GM12878 (cell line): ENCODE results near the gene ITGA11.

Experiments used
- CHD4 ChIP-seq: fragments of 200-600 bp; sonication (generic); IDR thresholded peaks from 2 replicates; pipeline ENCODE4 v1.6.1; 2016; ENCODE audit warnings: mild to moderate bottlenecking
- DPF2 ChIP-seq: fragments of 450-650 bp; IDR thresholded peaks from 2 replicates; pipeline ENCODE4 v1.6.1; 2017; ENCODE audit warnings: mild to moderate bottlenecking
- HDAC2 ChIP-seq: fragments of 200-600 bp; sonication (generic); IDR thresholded peaks from 2 replicates; pipeline ENCODE4 v1.6.1; 2017
- IRF3 ChIP-seq: fragments of 450-650 bp; IDR thresholded peaks from 2 replicates; pipeline ENCODE4 v1.6.1; 2014; ENCODE audit warnings: mild to moderate bottlenecking
- MXI1 ChIP-seq: fragments of 150-350 bp; IDR thresholded peaks from 2 replicates; pipeline ENCODE4 v1.6.1; 2011; ENCODE audit warnings: low read depth, mild to moderate bottlenecking, inconsistent platforms, low read length, improper control_type of control experiment
- POLR2A ChIP-seq: IDR thresholded peaks from 2 replicates; pipeline ENCODE4 v1.6.1; 2011; ENCODE audit warnings: low read depth, mild to moderate bottlenecking, low read length
- TAF1 ChIP-seq: IDR thresholded peaks from 2 replicates; pipeline ENCODE4 v1.6.1; 2011; ENCODE audit warnings: mild to moderate bottlenecking, low read depth, low read length, borderline replicate concordance
- YBX1 ChIP-seq: fragments of 450-650 bp; IDR thresholded peaks from 2 replicates; pipeline ENCODE4 v1.6.1; 2016; ENCODE audit warnings: antibody characterized with exemption
- ZNF217 ChIP-seq: fragments of 450-650 bp; IDR thresholded peaks from 2 replicates; pipeline ENCODE4 v1.6.1; 2017; ENCODE audit warnings: antibody characterized with exemption, mild to moderate bottlenecking
- ZSCAN29 ChIP-seq: fragments of 450-650 bp; IDR thresholded peaks from 2 replicates; pipeline ENCODE4 v1.6.1; 2017; ENCODE audit warnings: mild to moderate bottlenecking, moderate library complexity
- TF ChIP-seq, protein P1 (sequence below), 3 experiments: IDR thresholded peaks in 2 of 3; conservative IDR thresholded peaks in 1 of 3; 2 replicates each; pipeline ENCODE4 v1.5.1; 2011; ENCODE audit warnings: low read depth in 3 of 3, low read length in 3 of 3, mild to moderate bottlenecking in 3 of 3, control low read depth in 2 of 3, moderate library complexity in 2 of 3, inconsistent platforms in 1 of 3, mixed read lengths in 1 of 3; ENCODE audit not compliant: control insufficient read depth in 2 of 3, insufficient read depth in 1 of 3; ENCODE audit errors: extremely low read depth in 1 of 3
- TF ChIP-seq, protein P2 (sequence below): fragments of 450-650 bp; IDR thresholded peaks from 2 replicates; pipeline ENCODE4 v1.6.1; 2017; ENCODE audit warnings: mild to moderate bottlenecking, moderate library complexity
- TF ChIP-seq, protein P3 (sequence below): IDR thresholded peaks from 2 replicates; pipeline ENCODE4 v1.6.1; 2012; ENCODE audit warnings: low read length, inconsistent platforms
- TF ChIP-seq, protein P4 (sequence below): IDR thresholded peaks from 2 replicates; pipeline ENCODE4 v1.6.1; 2011; ENCODE audit warnings: borderline replicate concordance, low read depth, mild to moderate bottlenecking, moderate library complexity, mixed read lengths, low read length; ENCODE audit not compliant: insufficient read depth; ENCODE audit errors: extremely low read length

GRCh38 chr15:68412218-68412617 is 19.7 kb downstream of the ITGA11 start:
- TF ChIP-seq HDAC2, result no peak
- TF ChIP-seq ZSCAN29, result no peak
- TF ChIP-seq TAF1, result no peak
- no peak for TF ChIP-seq ZNF217
- no peak for TF ChIP-seq YBX1
- TF ChIP-seq, protein P1, sequence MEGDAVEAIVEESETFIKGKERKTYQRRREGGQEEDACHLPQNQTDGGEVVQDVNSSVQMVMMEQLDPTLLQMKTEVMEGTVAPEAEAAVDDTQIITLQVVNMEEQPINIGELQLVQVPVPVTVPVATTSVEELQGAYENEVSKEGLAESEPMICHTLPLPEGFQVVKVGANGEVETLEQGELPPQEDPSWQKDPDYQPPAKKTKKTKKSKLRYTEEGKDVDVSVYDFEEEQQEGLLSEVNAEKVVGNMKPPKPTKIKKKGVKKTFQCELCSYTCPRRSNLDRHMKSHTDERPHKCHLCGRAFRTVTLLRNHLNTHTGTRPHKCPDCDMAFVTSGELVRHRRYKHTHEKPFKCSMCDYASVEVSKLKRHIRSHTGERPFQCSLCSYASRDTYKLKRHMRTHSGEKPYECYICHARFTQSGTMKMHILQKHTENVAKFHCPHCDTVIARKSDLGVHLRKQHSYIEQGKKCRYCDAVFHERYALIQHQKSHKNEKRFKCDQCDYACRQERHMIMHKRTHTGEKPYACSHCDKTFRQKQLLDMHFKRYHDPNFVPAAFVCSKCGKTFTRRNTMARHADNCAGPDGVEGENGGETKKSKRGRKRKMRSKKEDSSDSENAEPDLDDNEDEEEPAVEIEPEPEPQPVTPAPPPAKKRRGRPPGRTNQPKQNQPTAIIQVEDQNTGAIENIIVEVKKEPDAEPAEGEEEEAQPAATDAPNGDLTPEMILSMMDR (IDR thresholded peaks at IDR 0.05 in 2 of 3, conservative IDR thresholded peaks at IDR 0.05 in 1 of 3; ENCODE audit: control insufficient read depth in 2 of 3, extremely low read depth in 1 of 3, insufficient read depth in 1 of 3, low read depth in 3 of 3, low read length in 3 of 3), result no peak
- no peak for TF ChIP-seq POLR2A
- TF ChIP-seq DPF2, result no peak
- no peak for TF ChIP-seq MXI1
- TF ChIP-seq, protein P2, sequence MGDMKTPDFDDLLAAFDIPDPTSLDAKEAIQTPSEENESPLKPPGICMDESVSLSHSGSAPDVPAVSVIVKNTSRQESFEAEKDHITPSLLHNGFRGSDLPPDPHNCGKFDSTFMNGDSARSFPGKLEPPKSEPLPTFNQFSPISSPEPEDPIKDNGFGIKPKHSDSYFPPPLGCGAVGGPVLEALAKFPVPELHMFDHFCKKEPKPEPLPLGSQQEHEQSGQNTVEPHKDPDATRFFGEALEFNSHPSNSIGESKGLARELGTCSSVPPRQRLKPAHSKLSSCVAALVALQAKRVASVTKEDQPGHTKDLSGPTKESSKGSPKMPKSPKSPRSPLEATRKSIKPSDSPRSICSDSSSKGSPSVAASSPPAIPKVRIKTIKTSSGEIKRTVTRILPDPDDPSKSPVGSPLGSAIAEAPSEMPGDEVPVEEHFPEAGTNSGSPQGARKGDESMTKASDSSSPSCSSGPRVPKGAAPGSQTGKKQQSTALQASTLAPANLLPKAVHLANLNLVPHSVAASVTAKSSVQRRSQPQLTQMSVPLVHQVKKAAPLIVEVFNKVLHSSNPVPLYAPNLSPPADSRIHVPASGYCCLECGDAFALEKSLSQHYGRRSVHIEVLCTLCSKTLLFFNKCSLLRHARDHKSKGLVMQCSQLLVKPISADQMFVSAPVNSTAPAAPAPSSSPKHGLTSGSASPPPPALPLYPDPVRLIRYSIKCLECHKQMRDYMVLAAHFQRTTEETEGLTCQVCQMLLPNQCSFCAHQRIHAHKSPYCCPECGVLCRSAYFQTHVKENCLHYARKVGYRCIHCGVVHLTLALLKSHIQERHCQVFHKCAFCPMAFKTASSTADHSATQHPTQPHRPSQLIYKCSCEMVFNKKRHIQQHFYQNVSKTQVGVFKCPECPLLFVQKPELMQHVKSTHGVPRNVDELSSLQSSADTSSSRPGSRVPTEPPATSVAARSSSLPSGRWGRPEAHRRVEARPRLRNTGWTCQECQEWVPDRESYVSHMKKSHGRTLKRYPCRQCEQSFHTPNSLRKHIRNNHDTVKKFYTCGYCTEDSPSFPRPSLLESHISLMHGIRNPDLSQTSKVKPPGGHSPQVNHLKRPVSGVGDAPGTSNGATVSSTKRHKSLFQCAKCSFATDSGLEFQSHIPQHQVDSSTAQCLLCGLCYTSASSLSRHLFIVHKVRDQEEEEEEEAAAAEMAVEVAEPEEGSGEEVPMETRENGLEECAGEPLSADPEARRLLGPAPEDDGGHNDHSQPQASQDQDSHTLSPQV, result no peak
- TF ChIP-seq, protein P3, sequence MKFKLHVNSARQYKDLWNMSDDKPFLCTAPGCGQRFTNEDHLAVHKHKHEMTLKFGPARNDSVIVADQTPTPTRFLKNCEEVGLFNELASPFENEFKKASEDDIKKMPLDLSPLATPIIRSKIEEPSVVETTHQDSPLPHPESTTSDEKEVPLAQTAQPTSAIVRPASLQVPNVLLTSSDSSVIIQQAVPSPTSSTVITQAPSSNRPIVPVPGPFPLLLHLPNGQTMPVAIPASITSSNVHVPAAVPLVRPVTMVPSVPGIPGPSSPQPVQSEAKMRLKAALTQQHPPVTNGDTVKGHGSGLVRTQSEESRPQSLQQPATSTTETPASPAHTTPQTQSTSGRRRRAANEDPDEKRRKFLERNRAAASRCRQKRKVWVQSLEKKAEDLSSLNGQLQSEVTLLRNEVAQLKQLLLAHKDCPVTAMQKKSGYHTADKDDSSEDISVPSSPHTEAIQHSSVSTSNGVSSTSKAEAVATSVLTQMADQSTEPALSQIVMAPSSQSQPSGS, result no peak
- no peak for TF ChIP-seq CHD4
- no peak for TF ChIP-seq IRF3
- TF ChIP-seq, protein P4, sequence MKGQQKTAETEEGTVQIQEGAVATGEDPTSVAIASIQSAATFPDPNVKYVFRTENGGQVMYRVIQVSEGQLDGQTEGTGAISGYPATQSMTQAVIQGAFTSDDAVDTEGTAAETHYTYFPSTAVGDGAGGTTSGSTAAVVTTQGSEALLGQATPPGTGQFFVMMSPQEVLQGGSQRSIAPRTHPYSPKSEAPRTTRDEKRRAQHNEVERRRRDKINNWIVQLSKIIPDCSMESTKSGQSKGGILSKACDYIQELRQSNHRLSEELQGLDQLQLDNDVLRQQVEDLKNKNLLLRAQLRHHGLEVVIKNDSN, result no peak
